EH (cell line): ENCODE results near the gene TAOK3.
A peak's percentile ranks its signal among the peaks of the same experiment; 100 is the strongest.
"Not testable (repeated sequence)": the region's sequence is repeated elsewhere in the genome, so short reads cannot be mapped to it uniquely, and the experiment has no call there.

Experiments used
- DNase-seq: peaks from one replicate; pipeline ENCODE4 v3.0.0-alpha.2; 2015; ENCODE audit warnings: low read depth

The TAOK3 gene

GRCh38 chr12:118372541-118373495 is at the start of gene TAOK3:
Gene TAOK3 (minus strand): TSS chr12:118372907. CDS start chr12:118255567, 117,340 bp downstream.
- peak; percentile 99 for DNase-seq

DNA sequence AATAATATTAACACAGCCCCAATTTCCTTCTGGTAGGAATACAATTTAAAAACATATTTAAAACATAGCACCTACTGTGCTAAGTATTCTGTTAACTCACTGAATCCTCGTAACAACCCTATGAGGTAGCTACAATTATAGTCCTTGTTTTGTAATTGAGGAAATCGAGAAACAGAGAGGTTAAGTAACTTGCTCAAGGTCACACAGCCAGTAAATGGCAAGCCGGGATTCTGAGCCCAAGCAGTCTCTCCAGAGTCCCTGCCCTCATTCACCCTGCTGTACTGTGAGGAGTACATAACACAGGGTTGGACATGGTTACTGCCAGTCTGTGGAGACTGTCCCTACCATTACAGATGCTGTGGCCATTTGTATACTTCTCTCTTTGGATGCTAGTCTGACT is 48.0 kb upstream of the TAOK3 start:
- DNase-seq = no peak

- DNase-seq = no peak
Measured at GRCh38 chr12:118418385-118419057, 45.8 kb upstream of the TAOK3 start.

- DNase-seq = no peak
Measured at GRCh38 chr12:118417942-118418341, 45.2 kb upstream of the TAOK3 start.

DNA sequence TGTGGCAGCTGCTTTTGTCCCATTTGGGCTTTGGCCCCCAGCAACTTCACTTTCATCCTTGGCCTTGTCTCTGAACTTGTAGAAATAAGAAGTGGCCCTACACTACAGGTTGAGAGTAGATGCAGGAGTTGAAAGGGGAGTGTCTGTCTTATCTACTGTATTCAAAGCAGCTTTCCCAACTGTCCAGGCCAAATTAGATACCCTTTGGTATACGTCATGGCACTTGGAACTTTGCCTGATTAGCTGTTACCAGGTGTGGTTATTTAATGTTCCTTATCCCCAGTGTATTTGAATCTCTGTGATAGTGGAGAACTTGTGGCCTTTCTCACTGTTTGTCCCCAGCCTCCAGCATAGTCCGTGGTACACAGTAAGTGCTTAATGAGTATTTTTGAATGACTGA is 37.1 kb upstream of the TAOK3 start:
- DNase-seq = no peak

- not testable (repeated sequence) for DNase-seq
Measured at GRCh38 chr12:118408241-118408640, 35.5 kb upstream of the TAOK3 start.

- DNase-seq = peak; percentile 73
Measured at GRCh38 chr12:118404876-118405521, 32.3 kb upstream of the TAOK3 start.

GRCh38 chr12:118402251-118402650 is 29.5 kb upstream of the TAOK3 start:
- peak; percentile 86 for DNase-seq

DNA sequence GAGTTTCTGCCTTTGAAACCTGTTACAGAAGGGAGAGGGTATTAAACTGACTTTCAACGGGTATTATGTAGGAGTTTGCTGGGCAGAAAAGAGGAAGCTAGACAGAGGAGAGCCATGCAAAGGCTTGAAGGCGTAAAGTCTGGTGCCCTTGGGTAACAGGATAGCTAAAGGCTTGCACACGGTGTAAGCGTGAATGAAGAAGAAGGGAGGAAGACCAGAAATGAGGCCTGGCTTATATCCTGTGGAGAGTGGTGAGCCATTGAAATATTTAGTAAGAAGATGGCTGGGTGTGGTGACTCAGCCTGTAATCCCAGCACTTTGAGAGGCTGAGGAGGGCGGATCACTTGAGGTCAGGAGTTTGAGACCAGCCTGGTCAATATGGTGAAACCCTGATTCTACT is 26.2 kb upstream of the TAOK3 start:
- DNase-seq = peak; percentile 23

GRCh38 chr12:118398524-118398923 is 25.8 kb upstream of the TAOK3 start:
- no peak for DNase-seq

- DNase-seq = no peak
Measured at GRCh38 chr12:118397708-118398440, 25.2 kb upstream of the TAOK3 start.

DNA sequence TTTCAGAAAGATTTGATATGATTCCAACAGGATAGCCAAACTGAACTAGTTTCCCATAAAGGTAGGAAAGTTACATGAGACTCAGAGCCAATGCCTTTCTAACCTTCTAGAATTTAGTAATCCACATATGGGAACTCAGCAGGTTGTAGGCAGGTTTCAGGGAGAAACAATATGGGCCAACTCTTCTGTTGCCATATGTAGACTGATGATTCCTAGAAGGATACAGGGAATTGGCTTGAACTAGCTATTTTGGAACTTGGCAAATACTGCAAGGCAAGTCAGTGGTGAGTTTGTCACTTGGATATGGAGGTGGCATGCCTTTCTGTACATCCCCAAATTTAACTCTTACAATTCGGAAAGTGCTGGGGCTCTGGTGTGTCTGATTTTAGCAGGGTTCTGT is 19.1 kb upstream of the TAOK3 start:
- DNase-seq = no peak

GRCh38 chr12:118391424-118391823 is 18.7 kb upstream of the TAOK3 start:
- DNase-seq = no peak

DNA sequence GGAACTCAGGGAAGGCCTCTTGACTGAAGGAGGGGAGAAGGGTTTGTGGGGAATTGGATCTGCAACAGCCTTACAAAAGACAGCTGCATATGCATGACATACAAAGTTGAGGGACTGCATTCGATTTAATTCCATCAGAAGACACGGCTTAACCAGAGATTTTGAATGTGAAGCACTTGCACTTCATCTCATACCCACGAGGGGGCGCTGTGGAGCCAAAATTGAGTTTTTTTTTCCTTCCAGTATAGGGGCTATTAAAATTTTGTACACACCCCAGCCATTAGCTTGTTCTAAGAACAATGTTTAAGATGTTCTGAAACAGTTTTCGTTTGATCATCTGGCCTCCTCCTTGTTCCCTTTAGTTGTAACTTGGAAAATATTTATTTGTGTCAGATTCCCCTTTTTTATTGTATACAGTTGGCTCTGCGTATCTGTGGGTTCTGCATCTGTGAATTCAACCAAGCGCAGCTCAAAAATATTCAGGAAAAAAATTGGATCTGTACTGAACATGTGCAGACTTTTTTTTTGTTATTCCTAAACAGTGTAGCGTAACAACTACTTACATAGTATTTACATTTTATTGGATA is 5.3 kb upstream of the TAOK3 start:
- DNase-seq = peak; percentile 68

DNA sequence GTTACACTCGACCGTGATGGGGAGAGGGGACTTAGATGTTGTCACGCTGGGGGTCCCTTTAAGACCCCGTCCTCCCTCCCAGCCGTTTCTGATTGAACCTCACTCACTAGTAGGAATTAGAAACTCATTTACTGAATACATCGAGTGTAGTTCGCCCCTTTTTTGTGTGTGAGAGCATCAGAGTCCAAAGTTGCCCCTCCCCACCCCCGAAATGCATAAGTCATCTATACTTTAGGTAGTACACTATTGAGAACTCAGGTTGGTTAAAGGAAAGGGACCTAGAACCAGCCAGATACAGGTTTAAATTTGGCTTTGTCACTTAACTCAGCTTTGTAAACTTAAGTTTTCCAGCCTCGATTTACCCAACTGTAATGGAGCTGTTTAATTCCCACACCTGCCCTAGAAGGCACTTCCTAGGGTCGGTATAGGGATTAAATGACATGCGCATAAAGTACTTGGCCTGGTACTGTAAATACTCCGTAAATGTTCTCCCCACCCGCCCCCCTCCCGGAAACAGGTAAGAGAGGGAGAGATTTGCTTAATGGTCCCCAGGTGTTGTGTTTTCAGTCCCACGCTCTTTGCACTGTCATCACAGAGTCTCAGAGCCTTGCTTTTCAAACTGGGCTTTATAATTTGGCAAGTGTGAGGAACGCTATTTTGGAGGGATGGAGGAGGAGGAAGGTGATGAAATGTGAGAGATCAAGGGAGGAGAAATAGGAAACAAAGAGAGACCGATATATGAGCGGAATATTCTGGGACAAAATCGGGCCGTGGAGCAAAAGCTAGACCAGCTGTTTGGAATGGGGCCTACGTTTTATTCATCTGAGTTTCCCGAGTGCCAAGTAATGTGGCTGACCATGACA is 4.5 kb upstream of the TAOK3 start:
- no peak for DNase-seq

GRCh38 chr12:118376089-118377020 is 3.6 kb upstream of the TAOK3 start, which contains the start of gene SUDS3:
Gene SUDS3 (plus strand): TSS chr12:118376555. CDS start chr12:118376692, 137 bp downstream.
- peak; percentile 76 for DNase-seq

DNA sequence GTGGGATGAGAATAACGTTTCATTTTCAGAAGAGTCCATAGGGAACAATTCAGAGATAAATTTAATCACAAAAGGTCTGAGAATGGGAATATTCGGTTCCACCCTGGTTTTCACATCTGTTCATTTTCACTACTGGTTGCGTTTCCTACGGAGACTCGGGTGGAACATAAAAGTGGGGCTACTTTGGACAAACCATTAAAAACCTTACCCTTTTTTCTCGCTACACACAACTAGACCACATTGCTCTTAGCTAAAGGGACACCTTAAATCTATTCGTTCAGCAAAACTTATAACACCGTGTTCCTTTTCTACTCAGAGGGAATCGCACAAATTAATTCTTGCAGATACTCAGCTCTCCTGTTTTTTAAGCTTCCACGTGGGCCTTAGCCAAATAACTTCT is 2.6 kb upstream of the TAOK3 start:
- no peak for DNase-seq

GRCh38 chr12:118374909-118375308 is 2.2 kb upstream of the TAOK3 start:
- DNase-seq = no peak

GRCh38 chr12:118374126-118374725 is 1.5 kb upstream of the TAOK3 start:
- no peak for DNase-seq
